HEK293 (cell line): ENCODE data around the gene EVL.
A peak's percentile ranks its signal among the peaks of the same experiment; 100 is the strongest.

ENCODE experiments used
- CTCF ChIA-PET: fragments of 350-600 bp; formaldehyde crosslinking; extraction: SDS; loops from one replicate; lab custom pipeline; 2021; ENCODE audit warnings: antibody characterized with exemption; lab: Yijun Ruan, JAX
- POLR2A ChIA-PET: fragments of 300-600 bp; formaldehyde crosslinking; extraction: SDS; loops from one replicate; lab custom pipeline; 2020; ENCODE audit warnings: antibody characterized with exemption, inconsistent platforms; lab: Yijun Ruan, JAX
- H3K27ac ChIP-seq: fragments of 200-500 bp; sonication (Bioruptor generic); 2 replicates; pipeline ENCODE4 v1.5.1; 2014; ENCODE audit warnings: low read depth, low read length, control low read depth, inconsistent platforms; ENCODE audit errors: extremely low read depth
- H3K36me3 ChIP-seq, 2 experiments: fragments of 200-500 bp in 1 of 2; sonication (Bioruptor generic) in 1 of 2; 1 replicate in 1 of 2; 2 replicates in 1 of 2; pipeline ENCODE4 v1.5.1; 2014 to 2017; ENCODE audit warnings: inconsistent platforms in 2 of 2, low read length in 2 of 2; ENCODE audit not compliant: control insufficient read depth in 2 of 2, insufficient read depth in 1 of 2
- H3K4me1 ChIP-seq: fragments of 200-500 bp; sonication (Bioruptor generic); 2 replicates; pipeline ENCODE4 v1.5.1; 2014; ENCODE audit warnings: mild to moderate bottlenecking, low read length, inconsistent platforms; ENCODE audit not compliant: control insufficient read depth, insufficient read depth
- H3K4me3 ChIP-seq: 2 replicates; pipeline ENCODE4 v1.5.1; 2011; ENCODE audit warnings: low read depth, mild to moderate bottlenecking, control low read depth, low read length, moderate library complexity
- H3K9me3 ChIP-seq: fragments of 200-500 bp; sonication (Bioruptor generic); 2 replicates; pipeline ENCODE4 v1.5.1; 2014; ENCODE audit warnings: low read depth, low read length, inconsistent platforms; ENCODE audit not compliant: control insufficient read depth, insufficient read depth
- BCL11A ChIP-seq: fragments of 450-650 bp; formaldehyde crosslinking; IDR thresholded peaks from 2 replicates; pipeline ENCODE4 v1.5.1; 2016; ENCODE audit warnings: low read depth, missing biosample characterization, missing genetic modification characterization
- BCL11B ChIP-seq: fragments of 450-650 bp; formaldehyde crosslinking; IDR thresholded peaks from 2 replicates; pipeline ENCODE4 v1.5.1; 2016; ENCODE audit warnings: low read depth, missing biosample characterization, missing genetic modification characterization
- SALL2 ChIP-seq: fragments of 450-650 bp; formaldehyde crosslinking; IDR thresholded peaks from 2 replicates; pipeline ENCODE4 v1.5.0; 2017; ENCODE audit warnings: missing biosample characterization, mild to moderate bottlenecking, missing genetic modification characterization, borderline replicate concordance
- SP7 ChIP-seq: fragments of 450-650 bp; formaldehyde crosslinking; IDR thresholded peaks from 2 replicates; pipeline ENCODE4 v1.5.1; 2016; ENCODE audit warnings: missing biosample characterization, missing genetic modification characterization
- ZBTB20 ChIP-seq: fragments of 450-650 bp; formaldehyde crosslinking; IDR thresholded peaks from 2 replicates; pipeline ENCODE4 v1.5.1; 2016; ENCODE audit warnings: missing biosample characterization, missing genetic modification characterization
- ZNF132 ChIP-seq: fragments of 450-650 bp; formaldehyde crosslinking; IDR thresholded peaks from 2 replicates; pipeline ENCODE4 v1.5.1; 2017; ENCODE audit warnings: missing biosample characterization, missing genetic modification characterization, borderline replicate concordance
- ZNF19 ChIP-seq: fragments of 450-650 bp; formaldehyde crosslinking; IDR thresholded peaks from 2 replicates; pipeline ENCODE4; 2016; ENCODE audit warnings: missing biosample characterization, missing genetic modification characterization, low read depth
- ZNF2 ChIP-seq: fragments of 450-650 bp; formaldehyde crosslinking; IDR thresholded peaks from 2 replicates; pipeline ENCODE4 v1.5.1; 2016; ENCODE audit warnings: missing biosample characterization, missing genetic modification characterization
- ZNF280D ChIP-seq: fragments of 450-650 bp; formaldehyde crosslinking; IDR thresholded peaks from 2 replicates; pipeline ENCODE4 v1.5.1; 2016; ENCODE audit warnings: missing biosample characterization, missing genetic modification characterization
- ZNF654 ChIP-seq: fragments of 450-650 bp; formaldehyde crosslinking; IDR thresholded peaks from 2 replicates; pipeline ENCODE4 v1.5.1; 2016; ENCODE audit warnings: low read depth, missing biosample characterization, missing genetic modification characterization
- ZNF837 ChIP-seq: fragments of 450-650 bp; formaldehyde crosslinking; IDR thresholded peaks from 2 replicates; pipeline ENCODE4 v1.5.1; 2016; ENCODE audit warnings: missing biosample characterization, missing genetic modification characterization
- ZSCAN30 ChIP-seq: fragments of 450-650 bp; IDR thresholded peaks from 2 replicates; pipeline ENCODE4 v1.5.1; 2018; ENCODE audit warnings: missing biosample characterization, mild to moderate bottlenecking, missing genetic modification characterization, moderate library complexity
- TF ChIP-seq, protein P1 (sequence below): fragments of 450-650 bp; formaldehyde crosslinking; IDR thresholded peaks from 2 replicates; pipeline ENCODE4 v1.5.0; 2017; ENCODE audit warnings: missing biosample characterization, missing genetic modification characterization, borderline replicate concordance
- TF ChIP-seq, protein P2 (sequence below): fragments of 450-650 bp; formaldehyde crosslinking; IDR thresholded peaks from 2 replicates; pipeline ENCODE4 v1.5.1; 2017; ENCODE audit warnings: missing biosample characterization, missing genetic modification characterization

Gene EVL

GRCh38 chr14:100027771-100028490 is 37.3 kb upstream of the EVL start:
- Histone ChIP-seq H3K4me3 (no peak overlapping the region), H3K27ac (no peak overlapping the region), H3K9me3 (no peaks in the 10 kb centered on the region), H3K4me1 (peaks cover 25% of the 10 kb centered on the region), H3K36me3 (no peaks in the 10 kb centered on the region)
- TF ChIP-seq BCL11A (tag by site-specific recombination) (no peak), ZBTB20 (no peak), SP7 (tag by site-specific recombination) (no peak), ZNF2 (tag by site-specific recombination) (no peak), ZNF132 (tag by site-specific recombination) (no peak), ZNF19 (tag by site-specific recombination) (no peak), ZSCAN30 (tag by site-specific recombination) (no peak), ZNF654 (tag by site-specific recombination) (no peak), ZNF280D (tag by site-specific recombination) (no peak), BCL11B (tag by site-specific recombination) (no peak), SALL2 (tag by site-specific recombination) (no peak)
- TF ChIP-seq, protein P1, sequence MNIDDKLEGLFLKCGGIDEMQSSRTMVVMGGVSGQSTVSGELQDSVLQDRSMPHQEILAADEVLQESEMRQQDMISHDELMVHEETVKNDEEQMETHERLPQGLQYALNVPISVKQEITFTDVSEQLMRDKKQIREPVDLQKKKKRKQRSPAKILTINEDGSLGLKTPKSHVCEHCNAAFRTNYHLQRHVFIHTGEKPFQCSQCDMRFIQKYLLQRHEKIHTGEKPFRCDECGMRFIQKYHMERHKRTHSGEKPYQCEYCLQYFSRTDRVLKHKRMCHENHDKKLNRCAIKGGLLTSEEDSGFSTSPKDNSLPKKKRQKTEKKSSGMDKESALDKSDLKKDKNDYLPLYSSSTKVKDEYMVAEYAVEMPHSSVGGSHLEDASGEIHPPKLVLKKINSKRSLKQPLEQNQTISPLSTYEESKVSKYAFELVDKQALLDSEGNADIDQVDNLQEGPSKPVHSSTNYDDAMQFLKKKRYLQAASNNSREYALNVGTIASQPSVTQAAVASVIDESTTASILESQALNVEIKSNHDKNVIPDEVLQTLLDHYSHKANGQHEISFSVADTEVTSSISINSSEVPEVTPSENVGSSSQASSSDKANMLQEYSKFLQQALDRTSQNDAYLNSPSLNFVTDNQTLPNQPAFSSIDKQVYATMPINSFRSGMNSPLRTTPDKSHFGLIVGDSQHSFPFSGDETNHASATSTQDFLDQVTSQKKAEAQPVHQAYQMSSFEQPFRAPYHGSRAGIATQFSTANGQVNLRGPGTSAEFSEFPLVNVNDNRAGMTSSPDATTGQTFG (tag by site-specific recombination), result no peak
- ChIA-PET CTCF (interaction anchor here (0.6 to 0.7 kb wide), 2 partner anchors 127 to 164 kb away, joined by 3 read pairs; no protein-coding TSS in a partner anchor), POLR2A (no interaction called here)

GRCh38 chr14:100028990-100029677 is 36.1 kb upstream of the EVL start:
- ChIA-PET POLR2A (no interaction called here), CTCF (interaction anchor here (0.6 to 1.2 kb wide), 3 partner anchors 44 to 55 kb away, joined by 3 to 4 read pairs (median 3); no protein-coding TSS in a partner anchor)
- Histone ChIP-seq H3K36me3 (no peaks in the 10 kb centered on the region), H3K9me3 (no peaks in the 10 kb centered on the region), H3K4me1 (peaks cover 31% of the 10 kb centered on the region), H3K4me3 (no peak overlapping the region), H3K27ac (no peak overlapping the region)
- TF ChIP-seq, protein P2, sequence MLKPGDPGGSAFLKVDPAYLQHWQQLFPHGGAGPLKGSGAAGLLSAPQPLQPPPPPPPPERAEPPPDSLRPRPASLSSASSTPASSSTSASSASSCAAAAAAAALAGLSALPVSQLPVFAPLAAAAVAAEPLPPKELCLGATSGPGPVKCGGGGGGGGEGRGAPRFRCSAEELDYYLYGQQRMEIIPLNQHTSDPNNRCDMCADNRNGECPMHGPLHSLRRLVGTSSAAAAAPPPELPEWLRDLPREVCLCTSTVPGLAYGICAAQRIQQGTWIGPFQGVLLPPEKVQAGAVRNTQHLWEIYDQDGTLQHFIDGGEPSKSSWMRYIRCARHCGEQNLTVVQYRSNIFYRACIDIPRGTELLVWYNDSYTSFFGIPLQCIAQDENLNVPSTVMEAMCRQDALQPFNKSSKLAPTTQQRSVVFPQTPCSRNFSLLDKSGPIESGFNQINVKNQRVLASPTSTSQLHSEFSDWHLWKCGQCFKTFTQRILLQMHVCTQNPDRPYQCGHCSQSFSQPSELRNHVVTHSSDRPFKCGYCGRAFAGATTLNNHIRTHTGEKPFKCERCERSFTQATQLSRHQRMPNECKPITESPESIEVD (tag by site-specific recombination), result peak; percentile 63
- TF ChIP-seq ZNF837 (tag by site-specific recombination), result no peak
